BJ (cell line): ENCODE results near the gene HAUS5. TPM values are rescaled to one million over a fixed set of nuclear protein-coding genes. Genes with fewer than 3 reads are reported as not detected.
"Not testable (repeated sequence)": the region's sequence is repeated elsewhere in the genome, so short reads cannot be mapped to it uniquely, and the experiment has no call there.

ENCODE experiments used
- CTCF ChIA-PET: fragments of 350-600 bp; formaldehyde crosslinking; extraction: SDS; loops from one replicate; lab custom pipeline; 2021; ENCODE audit warnings: antibody characterized with exemption, inconsistent platforms; lab: Yijun Ruan, JAX
- POLR2A ChIA-PET: fragments of 300-600 bp; sonication (Branson Sonifier 250); formaldehyde crosslinking; extraction: SDS; loops from one replicate; lab custom pipeline; 2021; ENCODE audit warnings: antibody characterized with exemption; lab: Charles Lee
- DNase-seq: peaks from one replicate; pipeline ENCODE4 v3.0.0-alpha.2; 2011; ENCODE audit warnings: low read depth
- H3K27me3 ChIP-seq: 2 replicates; pipeline ENCODE4 v1.6.0; 2011; ENCODE audit warnings: low read length; ENCODE audit not compliant: control insufficient read depth, insufficient read depth
- H3K36me3 ChIP-seq: 2 replicates; pipeline ENCODE4 v1.5.1; 2011; ENCODE audit warnings: low read length; ENCODE audit not compliant: control insufficient read depth, insufficient read depth
- H3K4me3 ChIP-seq: 2 replicates; pipeline ENCODE4 v1.5.1; 2011; ENCODE audit warnings: low read depth, mild to moderate bottlenecking, control low read depth, low read length
- polyA plus RNA-seq: library from polyadenylated mRNA; depleted of rRNA; stranded (reverse); fragments of >200 nt; gene quantifications from 2 replicates; pipeline ENCODE4 v1.2.3, GENCODE V29; 2011
- TF ChIP-seq, protein P1 (sequence below): IDR thresholded peaks from 2 replicates; pipeline ENCODE4 v1.5.1; 2011; ENCODE audit warnings: low read depth, mild to moderate bottlenecking, control low read depth, inconsistent platforms, low read length, moderate library complexity; ENCODE audit not compliant: insufficient read depth

HAUS5 gene
- polyA plus RNA-seq, 1 experiment, result 3.9 TPM

DNA sequence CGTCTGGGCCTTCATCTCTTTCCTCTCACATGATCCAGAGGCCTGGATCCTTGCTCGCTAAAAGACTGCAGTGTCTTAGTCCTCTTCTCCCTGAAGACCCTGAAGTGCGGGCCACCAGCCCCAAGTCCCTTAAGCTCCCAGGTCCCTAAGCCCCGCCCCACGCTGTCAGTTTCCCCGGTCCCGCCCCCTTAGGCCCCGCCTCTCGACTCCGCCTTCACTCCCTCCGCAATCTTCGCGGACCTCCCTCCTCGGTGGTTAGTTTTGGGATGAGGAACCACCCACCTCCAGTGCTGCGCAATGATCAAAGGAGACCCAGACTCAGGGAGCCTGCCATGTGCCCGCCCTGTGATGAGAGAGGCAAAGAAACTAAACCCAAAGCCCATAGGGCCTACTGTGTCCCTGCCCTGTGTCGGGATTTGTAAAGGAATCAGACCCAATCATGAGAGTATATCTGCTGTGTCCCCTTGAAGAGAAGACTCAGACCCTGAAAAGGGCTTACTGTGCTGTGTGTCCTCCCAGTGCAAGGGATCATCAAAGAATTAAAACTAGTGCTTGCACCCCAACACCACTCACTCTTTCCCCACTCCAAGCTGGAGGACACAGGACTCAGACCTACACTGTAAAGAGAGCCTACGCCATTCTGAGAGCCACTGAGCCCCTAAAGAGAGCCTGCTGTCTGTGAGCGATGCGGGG lies 32.6 kb downstream of the HAUS5 start:
- no peaks in the 10 kb centered on the region for H3K36me3 ChIP-seq
- no peak for DNase-seq
- H3K27me3 ChIP-seq, result no peaks in the 10 kb centered on the region
- POLR2A ChIA-PET, result no interaction called here
- CTCF ChIA-PET, result interaction anchor here (1.1 kb wide), 1 partner anchor 135 kb away, joined by 4 read pairs; no protein-coding TSS in a partner anchor
- H3K4me3 ChIP-seq, result peak overlapping the region; percentile 45
- TF ChIP-seq, protein P1, sequence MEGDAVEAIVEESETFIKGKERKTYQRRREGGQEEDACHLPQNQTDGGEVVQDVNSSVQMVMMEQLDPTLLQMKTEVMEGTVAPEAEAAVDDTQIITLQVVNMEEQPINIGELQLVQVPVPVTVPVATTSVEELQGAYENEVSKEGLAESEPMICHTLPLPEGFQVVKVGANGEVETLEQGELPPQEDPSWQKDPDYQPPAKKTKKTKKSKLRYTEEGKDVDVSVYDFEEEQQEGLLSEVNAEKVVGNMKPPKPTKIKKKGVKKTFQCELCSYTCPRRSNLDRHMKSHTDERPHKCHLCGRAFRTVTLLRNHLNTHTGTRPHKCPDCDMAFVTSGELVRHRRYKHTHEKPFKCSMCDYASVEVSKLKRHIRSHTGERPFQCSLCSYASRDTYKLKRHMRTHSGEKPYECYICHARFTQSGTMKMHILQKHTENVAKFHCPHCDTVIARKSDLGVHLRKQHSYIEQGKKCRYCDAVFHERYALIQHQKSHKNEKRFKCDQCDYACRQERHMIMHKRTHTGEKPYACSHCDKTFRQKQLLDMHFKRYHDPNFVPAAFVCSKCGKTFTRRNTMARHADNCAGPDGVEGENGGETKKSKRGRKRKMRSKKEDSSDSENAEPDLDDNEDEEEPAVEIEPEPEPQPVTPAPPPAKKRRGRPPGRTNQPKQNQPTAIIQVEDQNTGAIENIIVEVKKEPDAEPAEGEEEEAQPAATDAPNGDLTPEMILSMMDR, result no peak

DNA sequence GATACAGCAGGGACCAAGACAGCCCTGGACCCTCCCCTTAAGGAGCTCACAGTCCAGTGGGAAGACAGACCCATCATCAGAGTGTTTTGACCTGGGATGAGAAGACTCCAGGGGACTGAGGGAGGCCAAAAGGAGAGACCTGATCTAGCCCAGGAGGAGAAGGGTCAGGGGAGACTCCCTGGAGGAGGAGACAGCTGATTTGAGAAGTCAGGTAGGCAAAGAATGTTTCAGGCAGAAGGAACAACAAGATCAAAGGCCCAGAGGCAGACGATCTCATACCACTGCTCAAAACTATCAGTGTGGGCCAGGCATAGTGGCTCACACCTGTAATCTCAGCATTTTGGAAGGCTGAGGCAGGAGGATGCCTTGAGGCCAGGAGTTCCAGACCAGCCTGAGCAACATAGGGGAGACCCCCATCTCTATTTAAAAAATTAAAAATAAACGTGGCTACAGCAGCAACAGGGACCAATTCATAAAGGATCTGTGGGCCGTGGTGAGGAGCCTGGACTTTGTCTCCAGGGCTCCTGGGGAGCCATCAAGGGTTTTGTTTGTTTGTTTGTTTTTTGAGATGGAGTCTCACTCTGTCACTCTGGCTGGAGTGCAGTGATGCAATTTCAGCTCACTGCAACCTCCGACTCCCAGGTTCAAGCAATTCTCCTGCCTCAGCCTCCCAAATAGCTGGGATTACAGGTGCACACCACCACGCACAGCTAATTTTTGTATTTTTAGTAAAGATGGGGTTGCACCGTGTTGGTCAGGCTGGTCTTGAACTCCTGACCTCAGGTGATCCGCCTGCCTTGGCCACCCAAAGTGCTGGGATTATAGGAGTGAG lies 33.4 kb downstream of the HAUS5 start:
- H3K36me3 ChIP-seq, result peaks cover 1% of the 10 kb centered on the region; the same call in 1 of the 2 replicates
- ChIA-PET CTCF (no interaction called here), POLR2A (no interaction called here)
- no peaks in the 10 kb centered on the region for H3K27me3 ChIP-seq
- TF ChIP-seq, protein P1, result no peak
- no peak overlapping the region for H3K4me3 ChIP-seq
- no peak for DNase-seq

DNA sequence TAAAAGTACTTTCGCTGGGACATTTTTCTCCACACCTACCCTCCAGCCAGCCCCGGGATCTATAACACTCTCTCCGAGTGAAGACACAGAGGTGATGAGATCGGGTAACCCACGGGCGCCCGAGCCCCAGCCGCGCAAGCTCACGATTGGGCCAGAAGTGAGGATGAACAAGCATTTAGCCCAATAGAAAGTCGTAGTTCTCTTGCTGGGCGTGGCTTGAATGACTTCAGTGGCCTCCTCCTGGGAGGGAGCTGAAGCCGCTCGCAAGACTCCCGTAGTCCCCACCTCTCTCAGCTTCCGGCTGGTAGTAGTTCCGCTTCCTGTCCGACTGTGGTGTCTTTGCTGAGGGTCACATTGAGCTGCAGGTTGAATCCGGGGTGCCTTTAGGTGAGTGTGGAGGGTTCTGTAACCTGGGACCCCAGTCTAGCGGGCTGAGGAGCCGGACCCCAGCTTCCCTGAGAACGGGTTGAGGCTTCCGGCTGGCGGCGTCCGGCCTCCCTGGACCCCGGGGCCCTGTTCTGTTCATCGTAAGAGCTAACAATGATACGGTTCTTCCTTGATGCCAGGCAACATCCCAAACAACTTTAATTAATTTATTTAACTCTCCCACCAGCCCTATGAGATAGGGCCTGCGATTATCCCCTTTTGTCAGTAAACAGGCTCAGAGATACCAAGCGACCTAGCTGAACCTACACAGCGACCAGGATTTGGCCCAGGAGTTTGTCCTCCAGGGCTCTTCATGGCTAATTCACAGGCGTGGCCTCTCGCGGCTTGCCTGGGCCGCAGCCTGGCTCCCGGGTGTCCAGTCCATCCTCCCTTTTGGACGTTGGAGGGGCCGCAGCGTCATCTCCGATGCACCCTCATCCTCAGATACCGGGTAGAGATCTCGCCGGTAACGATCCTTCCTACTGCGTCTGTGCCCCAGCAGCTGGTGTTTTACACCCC lies 35.8 kb downstream of the HAUS5 start, which contains the start of gene COX6B1:
Gene COX6B1 (plus strand): TSS at position 307 of the 945 bp plus-strand sequence. CDS start 2,921 bp downstream, outside the sequence.
- POLR2A ChIA-PET, result interaction anchor here (0.5 to 0.6 kb wide), 3 partner anchors 15 to 23 kb away, joined by 3 to 6 read pairs (median 4); no protein-coding TSS in a partner anchor
- Histone ChIP-seq H3K4me3 (peak within 1 kb of the TSS; percentile 70), H3K27me3 (no peaks in the 10 kb centered on the region), H3K36me3 (peaks cover 4% of the 10 kb centered on the region; the same call in 1 of the 2 replicates)
- CTCF ChIA-PET, result interaction anchor here (0.6 to 1.3 kb wide), 4 partner anchors 9 to 129 kb away, joined by 3 read pairs; no protein-coding TSS in a partner anchor
- TF ChIP-seq, protein P1, result no peak
- peak; percentile 93 for DNase-seq

DNA sequence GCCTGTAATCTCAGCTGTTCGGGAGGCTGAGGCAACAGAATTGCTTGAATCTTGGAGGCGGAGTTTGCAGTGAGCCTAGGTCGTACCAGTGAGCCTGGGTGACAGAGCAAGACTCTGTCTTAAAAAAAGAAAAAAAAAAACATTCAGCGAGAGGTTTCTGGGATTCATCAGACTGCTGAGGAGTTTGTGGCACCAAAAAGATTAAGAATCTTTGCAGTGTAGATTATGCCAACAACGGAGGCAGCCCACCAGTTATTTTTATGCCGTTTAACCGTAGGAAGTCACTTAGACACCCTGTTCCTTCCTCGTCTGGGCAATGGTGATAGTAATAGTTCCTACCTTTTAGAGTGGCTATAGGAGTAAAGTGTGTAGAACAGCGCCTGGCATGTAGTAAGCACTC lies 38.0 kb downstream of the HAUS5 start:
- no peak for DNase-seq
- ChIA-PET POLR2A (no interaction called here), CTCF (no interaction called here)
- Histone ChIP-seq H3K36me3 (peaks cover 11% of the 10 kb centered on the region), H3K27me3 (no peaks in the 10 kb centered on the region), H3K4me3 (no peak overlapping the region)
- TF ChIP-seq, protein P1, result no peak

DNA sequence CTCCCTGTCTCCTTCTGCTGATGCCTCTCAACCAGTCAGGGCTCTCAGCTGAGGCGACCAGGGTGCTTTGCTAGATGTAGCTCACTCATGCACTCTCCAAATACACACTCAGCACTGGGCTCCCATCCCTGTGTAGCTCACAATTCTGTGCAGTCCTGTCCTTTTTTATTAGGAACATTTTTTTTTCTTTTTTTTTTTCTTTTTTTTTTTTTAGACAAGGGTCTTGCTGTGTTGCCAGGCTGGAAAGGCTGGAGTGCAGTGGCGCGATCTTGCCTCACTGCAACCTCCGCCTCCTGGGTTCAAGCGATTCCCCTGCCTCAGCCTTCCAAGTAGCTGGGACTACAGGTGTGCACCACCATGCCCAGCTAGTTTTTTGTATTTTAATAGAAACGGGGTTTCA lies 42.3 kb downstream of the HAUS5 start:
- H3K4me3 ChIP-seq, DNase-seq, POLR2A ChIA-PET, H3K27me3 ChIP-seq: not testable (repeated sequence)
- H3K36me3 ChIP-seq, result peaks cover 16% of the 10 kb centered on the region
- CTCF ChIA-PET, result interaction anchor here (1.1 kb wide), 1 partner anchor 15 kb away, joined by 3 read pairs; no protein-coding TSS in a partner anchor
